ENCODE data around the gene EXOSC3. TPM values are rescaled to one million over a fixed set of nuclear protein-coding genes. Genes with fewer than 3 reads are reported as not detected.
"Not testable (repeated sequence)": the region's sequence is repeated elsewhere in the genome, so short reads cannot be mapped to it uniquely, and the experiment has no call there.

Gene EXOSC3
- total RNA-seq, 1 experiment from 2014 or later = 71.9 TPM

- peak; percentile 93 for DNase-seq
- Histone ChIP-seq H3K4me3 (ENCODE audit: insufficient read depth, low read depth, low read length) (peak within 1 kb of the TSS; percentile 76), H3K27me3 (ENCODE audit: control insufficient read depth, insufficient read depth, low read length) (no peaks in the 10 kb centered on the region), H3K36me3 (replicated peaks; ENCODE audit: control insufficient read depth, insufficient read depth, low read length) (no peaks in the 10 kb centered on the region)
Measured at GRCh38 chr9:37753489-37754190, 31.2 kb downstream of the EXOSC3 start, which contains the start of gene TRMT10B. Gene TRMT10B (plus strand): TSS chr9:37753805. CDS start chr9:37761932, 8,127 bp downstream.

DNA sequence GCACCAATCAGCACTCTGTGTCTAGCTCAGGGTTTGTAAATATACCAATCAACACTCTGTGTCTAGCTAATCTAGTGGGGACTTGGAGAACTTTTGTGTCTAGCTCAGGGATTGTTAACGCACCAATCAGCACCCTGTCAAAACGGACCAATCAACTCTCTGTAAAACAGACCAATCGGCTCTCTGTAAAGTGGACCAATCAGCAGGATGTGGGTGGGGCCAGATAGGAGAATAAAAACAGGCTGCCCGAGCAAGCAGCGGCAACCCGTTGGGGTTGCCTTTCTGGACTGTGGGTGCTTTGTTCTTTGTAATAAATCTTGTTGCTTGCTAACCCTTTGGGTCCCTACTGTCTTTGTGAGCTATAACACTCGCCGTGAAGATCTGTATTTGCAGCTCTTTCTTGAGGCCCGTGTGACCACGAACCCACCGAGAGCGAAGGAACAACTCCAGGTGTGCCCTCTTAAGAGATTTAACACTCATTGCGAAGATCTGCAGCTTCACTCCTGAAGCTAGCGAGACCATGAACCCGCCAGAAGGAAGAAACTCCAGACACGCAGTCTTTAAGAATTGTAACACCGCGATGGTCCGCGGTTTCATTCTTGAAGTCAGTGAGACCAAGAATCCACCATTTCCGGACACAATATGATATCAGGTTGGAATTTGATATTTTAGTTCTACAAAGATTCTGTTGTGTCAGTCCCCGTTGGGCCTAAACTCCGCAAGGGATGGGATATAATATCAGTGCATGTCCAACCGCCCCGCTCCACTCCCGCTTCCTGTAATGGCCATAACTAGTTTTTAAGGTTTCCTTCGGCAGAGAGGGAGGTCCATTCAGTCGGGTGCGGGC, 32.0 kb downstream of the EXOSC3 start:
- Histone ChIP-seq H3K36me3 (replicated peaks; ENCODE audit: control insufficient read depth, insufficient read depth, low read length) (no peaks in the 10 kb centered on the region), H3K4me3 (ENCODE audit: insufficient read depth, low read depth, low read length) (peak overlapping the region; percentile 76; the same call in 1 of the 2 replicates), H3K27me3 (ENCODE audit: control insufficient read depth, insufficient read depth, low read length) (no peaks in the 10 kb centered on the region)
- peak; percentile 39 for DNase-seq

DNA sequence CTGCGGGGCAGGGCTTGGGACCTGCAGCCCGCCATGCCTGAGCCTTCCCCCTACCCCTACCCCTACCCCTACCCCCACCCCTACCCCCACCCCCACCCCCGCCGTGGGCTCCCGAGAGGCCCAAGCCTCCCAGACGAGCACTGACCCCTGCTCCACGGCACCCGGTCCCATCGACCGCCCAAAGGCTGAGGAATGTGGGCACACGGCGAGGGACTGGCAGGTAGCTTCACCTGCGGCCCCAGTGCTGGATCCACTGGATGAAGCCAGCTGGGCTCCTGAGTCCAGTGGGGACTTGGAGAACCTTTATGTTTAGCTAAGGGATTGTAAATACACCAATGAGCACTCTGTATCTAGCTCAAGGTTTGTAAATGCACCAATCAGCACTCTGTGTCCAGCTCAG, 32.8 kb downstream of the EXOSC3 start:
- not testable (repeated sequence) for H3K36me3 ChIP-seq (replicated peaks; ENCODE audit: control insufficient read depth, insufficient read depth, low read length); DNase-seq; H3K27me3 ChIP-seq (ENCODE audit: control insufficient read depth, insufficient read depth, low read length); H3K4me3 ChIP-seq (ENCODE audit: insufficient read depth, low read depth, low read length)

DNA sequence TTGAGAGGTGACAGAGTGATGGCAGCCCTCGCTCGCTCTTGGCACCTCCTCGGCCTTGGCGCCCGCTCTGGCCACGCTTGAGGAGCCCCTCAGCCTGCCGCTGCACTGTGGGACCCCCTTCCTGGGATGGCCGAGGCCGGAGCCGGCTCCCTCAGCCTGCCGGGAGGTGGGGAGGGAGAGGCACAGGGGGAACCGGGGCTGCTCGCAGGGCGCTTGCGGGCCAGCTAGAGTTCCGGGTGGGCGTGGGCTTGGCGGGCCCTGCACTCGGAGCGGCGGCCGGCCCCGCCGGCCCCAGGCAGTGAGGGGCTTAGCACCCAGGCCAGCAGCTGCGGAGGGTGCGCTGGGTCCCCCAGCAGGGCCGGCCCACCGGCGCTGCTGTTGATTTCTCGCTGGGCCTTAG, 33.2 kb downstream of the EXOSC3 start:
- H3K27me3 ChIP-seq (ENCODE audit: control insufficient read depth, insufficient read depth, low read length); H3K36me3 ChIP-seq (replicated peaks; ENCODE audit: control insufficient read depth, insufficient read depth, low read length); H3K4me3 ChIP-seq (ENCODE audit: insufficient read depth, low read depth, low read length); DNase-seq: not testable (repeated sequence)

- no peaks in the 10 kb centered on the region for H3K27me3 ChIP-seq (ENCODE audit: control insufficient read depth, insufficient read depth, low read length)
- H3K4me3 ChIP-seq (ENCODE audit: insufficient read depth, low read depth, low read length) = no peak overlapping the region
- no peak for DNase-seq
- no peaks in the 10 kb centered on the region for H3K36me3 ChIP-seq (replicated peaks; ENCODE audit: control insufficient read depth, insufficient read depth, low read length)
Measured at GRCh38 chr9:37751186-37751585, 33.7 kb downstream of the EXOSC3 start.

GRCh38 chr9:37749129-37749528, 35.7 kb downstream of the EXOSC3 start:
- Histone ChIP-seq H3K4me3 (ENCODE audit: insufficient read depth, low read depth, low read length) (no peak overlapping the region), H3K36me3 (replicated peaks; ENCODE audit: control insufficient read depth, insufficient read depth, low read length) (no peaks in the 10 kb centered on the region), H3K27me3 (ENCODE audit: control insufficient read depth, insufficient read depth, low read length) (no peaks in the 10 kb centered on the region; the same call in 1 of the 2 replicates)
- DNase-seq = no peak

DNA sequence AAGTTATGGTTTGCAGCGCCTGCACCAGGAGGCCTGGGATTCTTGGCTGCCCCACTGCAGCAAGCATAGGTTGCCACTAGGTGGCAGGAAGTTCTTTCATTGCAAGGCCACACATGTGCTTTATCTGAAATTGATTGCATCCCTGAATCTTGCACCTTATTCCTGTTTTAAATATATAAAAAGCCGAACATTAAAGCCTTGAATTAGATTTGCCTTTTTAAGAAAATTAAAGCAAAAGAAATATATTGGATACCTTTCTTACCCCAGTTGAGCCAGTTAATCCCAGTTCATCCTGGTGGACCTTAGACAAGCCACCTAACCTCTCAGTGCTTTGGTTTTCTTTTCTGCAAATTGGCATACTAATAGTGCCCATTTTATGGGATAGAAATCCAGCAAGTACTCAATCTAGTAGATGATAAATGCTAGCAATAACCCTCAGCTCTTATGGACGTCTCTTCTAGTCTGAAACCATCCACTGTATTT, 37.6 kb downstream of the EXOSC3 start:
- no peak overlapping the region for H3K4me3 ChIP-seq (ENCODE audit: insufficient read depth, low read depth, low read length)
- H3K36me3 ChIP-seq (replicated peaks; ENCODE audit: control insufficient read depth, insufficient read depth, low read length) = no peaks in the 10 kb centered on the region
- H3K27me3 ChIP-seq (ENCODE audit: control insufficient read depth, insufficient read depth, low read length) = no peaks in the 10 kb centered on the region; the same call in 1 of the 2 replicates
- DNase-seq = peak; percentile 90

DNA sequence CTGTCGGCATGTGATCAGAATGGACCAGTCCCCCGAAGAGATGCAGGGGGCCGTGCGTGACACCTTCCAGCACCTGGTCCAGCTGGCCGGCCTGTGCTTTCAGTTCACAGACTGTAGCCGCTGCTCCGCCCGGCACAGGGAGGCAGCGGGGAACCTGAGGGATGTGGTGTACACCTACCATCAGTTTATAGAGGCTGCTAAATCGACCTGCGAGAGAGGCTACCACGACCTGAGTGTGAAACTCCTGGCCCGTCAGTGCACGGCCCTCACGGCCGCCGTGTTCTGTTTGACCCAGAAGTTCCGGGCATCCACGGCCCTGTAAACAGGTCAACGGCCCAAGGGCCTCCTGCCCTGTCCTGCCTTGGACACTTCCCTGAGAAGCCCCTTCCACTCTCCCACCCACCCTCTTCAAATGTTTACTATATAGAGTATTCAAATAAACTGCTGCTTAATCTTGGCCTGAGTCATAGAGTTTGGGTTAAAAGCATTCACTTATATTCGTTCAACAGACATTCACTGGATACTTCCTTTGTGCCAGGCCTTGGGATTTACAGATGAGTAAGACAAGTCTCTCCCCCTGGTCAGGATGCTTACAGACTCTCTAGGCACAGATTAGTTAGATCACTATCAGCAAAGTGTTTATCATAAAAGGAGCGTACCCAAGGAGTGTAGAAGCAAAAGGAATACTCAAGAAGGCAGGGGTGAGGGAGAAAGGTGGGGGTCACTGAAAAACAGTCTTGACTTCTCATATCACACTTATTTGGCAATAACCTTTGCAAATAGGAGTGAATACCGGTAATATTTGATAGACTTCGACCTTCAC, 38.2 kb downstream of the EXOSC3 start:
- no peak for DNase-seq
- Histone ChIP-seq H3K27me3 (ENCODE audit: control insufficient read depth, insufficient read depth, low read length) (no peaks in the 10 kb centered on the region; the same call in 1 of the 2 replicates), H3K36me3 (replicated peaks; ENCODE audit: control insufficient read depth, insufficient read depth, low read length) (no peaks in the 10 kb centered on the region), H3K4me3 (ENCODE audit: insufficient read depth, low read depth, low read length) (no peak overlapping the region)

DNA sequence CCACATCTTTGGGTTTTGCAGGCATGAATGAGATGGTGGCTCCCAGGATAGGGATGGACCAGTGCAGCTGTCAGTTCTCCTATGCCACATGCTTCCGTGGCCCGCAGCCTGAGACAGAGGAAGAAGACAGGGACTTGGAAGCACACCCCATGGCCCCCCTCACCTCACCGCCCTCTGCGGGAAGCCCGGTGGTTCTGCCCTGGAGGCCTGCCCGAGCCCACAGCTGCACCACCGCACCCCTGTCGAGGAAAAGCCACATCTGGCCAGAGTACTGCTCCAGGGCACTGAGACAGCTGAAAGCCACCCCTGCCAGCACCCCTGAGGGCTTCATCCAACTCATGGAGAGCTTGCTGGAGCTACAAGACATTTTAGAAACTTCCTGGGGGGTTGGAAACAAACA, 38.9 kb downstream of the EXOSC3 start:
- H3K27me3 ChIP-seq (ENCODE audit: control insufficient read depth, insufficient read depth, low read length) = no peaks in the 10 kb centered on the region; the same call in 1 of the 2 replicates
- no peak for DNase-seq
- no peak overlapping the region for H3K4me3 ChIP-seq (ENCODE audit: insufficient read depth, low read depth, low read length)
- H3K36me3 ChIP-seq (replicated peaks; ENCODE audit: control insufficient read depth, insufficient read depth, low read length) = no peaks in the 10 kb centered on the region

DNA sequence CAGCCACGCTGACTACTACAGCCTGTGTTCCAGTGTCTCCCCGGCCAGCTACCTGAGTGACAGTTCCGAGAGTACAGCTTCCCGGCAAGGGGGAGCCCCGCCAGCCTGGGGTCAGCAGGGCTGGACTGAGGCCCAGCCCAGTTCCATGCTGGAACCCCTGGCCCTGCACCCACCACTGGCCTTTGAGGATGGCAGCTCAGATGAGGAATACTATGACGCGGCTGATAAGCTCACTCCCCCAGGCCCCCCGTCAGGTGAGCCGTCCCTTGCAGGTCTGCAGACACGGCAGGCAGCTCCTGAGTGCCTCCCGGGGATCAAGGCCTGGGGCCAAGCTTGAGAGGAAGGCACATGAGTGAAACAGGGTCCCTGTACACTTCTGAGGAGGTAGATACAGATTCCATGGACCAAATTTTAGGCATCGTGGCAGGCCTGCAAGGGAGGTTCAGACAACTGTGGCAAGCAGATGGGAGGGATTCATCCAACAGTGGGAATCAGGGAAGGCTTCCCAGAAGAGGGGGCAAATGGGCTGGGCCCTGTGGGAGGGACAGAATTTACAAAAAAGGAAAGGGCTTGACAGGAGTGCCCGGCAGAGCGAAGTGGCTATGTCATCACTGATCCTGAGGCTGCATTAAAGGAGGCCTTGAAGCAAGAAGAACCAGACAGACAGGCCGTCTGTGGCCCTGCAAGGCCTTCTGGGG, 44.1 kb downstream of the EXOSC3 start:
- Histone ChIP-seq H3K27me3 (ENCODE audit: control insufficient read depth, insufficient read depth, low read length) (no peaks in the 10 kb centered on the region; the same call in 1 of the 2 replicates), H3K36me3 (replicated peaks; ENCODE audit: control insufficient read depth, insufficient read depth, low read length) (no peaks in the 10 kb centered on the region), H3K4me3 (ENCODE audit: insufficient read depth, low read depth, low read length) (no peak overlapping the region)
- peak; percentile 49 for DNase-seq

GRCh38 chr9:37740128-37740527, 44.7 kb downstream of the EXOSC3 start:
- DNase-seq = no peak
- no peaks in the 10 kb centered on the region for H3K36me3 ChIP-seq (replicated peaks; ENCODE audit: control insufficient read depth, insufficient read depth, low read length)
- no peaks in the 10 kb centered on the region for H3K27me3 ChIP-seq (ENCODE audit: control insufficient read depth, insufficient read depth, low read length)
- H3K4me3 ChIP-seq (ENCODE audit: insufficient read depth, low read depth, low read length) = no peak overlapping the region

- no peaks in the 10 kb centered on the region; the same call in 1 of the 2 replicates for H3K27me3 ChIP-seq (ENCODE audit: control insufficient read depth, insufficient read depth, low read length)
- DNase-seq = no peak
- H3K4me3 ChIP-seq (ENCODE audit: insufficient read depth, low read depth, low read length) = no peak overlapping the region
- no peaks in the 10 kb centered on the region for H3K36me3 ChIP-seq (replicated peaks; ENCODE audit: control insufficient read depth, insufficient read depth, low read length)
Measured at GRCh38 chr9:37739222-37739621, 45.6 kb downstream of the EXOSC3 start.

DNA sequence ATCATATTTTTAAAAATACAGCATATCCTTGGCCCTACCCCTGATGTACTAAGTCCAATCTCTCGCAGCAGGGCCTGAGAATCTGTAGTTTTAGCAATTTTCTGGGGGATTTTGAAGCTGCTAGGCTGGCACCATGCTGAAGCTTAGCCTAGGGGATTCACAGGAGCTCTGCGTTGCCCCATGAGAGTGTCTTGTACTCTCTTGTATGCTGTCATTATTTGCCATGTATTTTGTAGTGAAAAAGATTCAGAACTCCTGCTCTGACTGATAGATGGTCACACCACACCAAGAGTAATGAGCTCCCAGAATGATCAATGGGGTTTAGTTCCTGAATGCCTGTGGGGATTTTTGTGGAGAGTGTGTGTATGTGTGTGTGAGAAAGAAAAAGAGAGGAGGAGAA, 51.9 kb downstream of the EXOSC3 start:
- Histone ChIP-seq H3K4me3 (ENCODE audit: insufficient read depth, low read depth, low read length) (no peak overlapping the region), H3K27me3 (ENCODE audit: control insufficient read depth, insufficient read depth, low read length) (no peaks in the 10 kb centered on the region; the same call in 1 of the 2 replicates), H3K36me3 (replicated peaks; ENCODE audit: control insufficient read depth, insufficient read depth, low read length) (no peaks in the 10 kb centered on the region)
- no peak for DNase-seq
